Endodermal cell (in vitro differentiated cells): Measurements from ENCODE around the gene RWDD1. TPM values are rescaled to one million over a fixed set of nuclear protein-coding genes. Genes with fewer than 3 reads are reported as not detected.

Experiments
- DNase-seq: peaks from one replicate; pipeline ENCODE4 v3.0.0-alpha.2; 2017
- H3K27ac ChIP-seq: 2 replicates; pipeline ENCODE4 v1.5.1; 2013; ENCODE audit warnings: mild to moderate bottlenecking, low read depth, low read length, moderate library complexity
- H3K27me3 ChIP-seq: 2 replicates; pipeline ENCODE4 v1.6.1; 2013; ENCODE audit warnings: mild to moderate bottlenecking, low read length, moderate library complexity; ENCODE audit not compliant: insufficient read depth, control insufficient read depth, poor library complexity, severe bottlenecking
- H3K36me3 ChIP-seq: 2 replicates; pipeline ENCODE4 v1.7.0; 2013; ENCODE audit warnings: mild to moderate bottlenecking, low read length, moderate library complexity; ENCODE audit not compliant: control insufficient read depth, insufficient read depth
- H3K4me1 ChIP-seq: one replicate; pipeline ENCODE4 v1.7.0; 2013; ENCODE audit warnings: low read length; ENCODE audit not compliant: control insufficient read depth, insufficient read depth
- H3K4me3 ChIP-seq: 2 replicates; pipeline ENCODE4 v1.5.1; 2013; ENCODE audit warnings: mild to moderate bottlenecking, low read length, moderate library complexity
- H3K9ac ChIP-seq: 2 replicates; pipeline ENCODE4 v1.6.1; 2013; ENCODE audit warnings: mild to moderate bottlenecking, low read length, moderate library complexity; ENCODE audit not compliant: poor library complexity, severe bottlenecking; ENCODE audit errors: extremely low read depth
- H3K9me3 ChIP-seq: 2 replicates; pipeline ENCODE4 v1.6.1; 2013; ENCODE audit warnings: mild to moderate bottlenecking, low read length, moderate library complexity; ENCODE audit not compliant: control insufficient read depth
- H3K27ac Mint-ChIP-seq: 2 replicates; pipeline ENCODE4 v1.8.0; 2020; ENCODE audit warnings: mixed read lengths
- H3K27me3 Mint-ChIP-seq: 2 replicates; pipeline ENCODE4 v1.8.0; 2021; ENCODE audit warnings: mild to moderate bottlenecking, mixed read lengths; ENCODE audit not compliant: insufficient read depth
- H3K36me3 Mint-ChIP-seq: 2 replicates; pipeline ENCODE4 v1.8.0; 2020; ENCODE audit warnings: low read depth, mixed read lengths
- H3K4me1 Mint-ChIP-seq: 2 replicates; pipeline ENCODE4 v1.8.0; 2020; ENCODE audit warnings: mixed read lengths
- H3K4me3 Mint-ChIP-seq: 2 replicates; pipeline ENCODE4 v1.8.0; 2020; ENCODE audit warnings: mild to moderate bottlenecking, moderate library complexity, mixed read lengths
- H3K9me3 Mint-ChIP-seq: 2 replicates; pipeline ENCODE4 v1.8.0; 2020; ENCODE audit warnings: mild to moderate bottlenecking, mixed read lengths
- CTCF ChIP-seq: fragments of 200-600 bp; sonication (generic); conservative IDR thresholded peaks from 2 replicates; pipeline ENCODE4 v1.5.0; 2021; ENCODE audit warnings: antibody characterized with exemption, mild to moderate bottlenecking
- WGBS, 2 experiments: methylation state at CpG; one replicate each; pipeline versions ENCODE4 v1.1.5 to v1.1.7; 2013; ENCODE audit warnings: missing lambda C conversion rate in 2 of 2, mixed read lengths in 1 of 2; ENCODE audit not compliant: insufficient coverage in 1 of 2, insufficient read length in 1 of 2; 5-methylcytosine and 5-hydroxymethylcytosine counted together
- total RNA-seq, 2 donors: library from RNA; stranded (reverse); fragmentation: NEBNext Ultra II Directional in 1 of 2; extraction: Animal tissue kit (Norgen Biotek cat#: 25700) in 1 of 2; gene quantifications; 2 replicates in 1 of 2; 3 replicates in 1 of 2; pipeline ENCODE4 v1.2.1, GENCODE V29; 2021

RWDD1 gene
- total RNA-seq, 2 donors from 2014 or later: 35.5 to 35.8 TPM

- Mint-ChIP-seq H3K9me3 (no peaks in the 10 kb centered on the region), H3K36me3 (peaks cover 18% of the 10 kb centered on the region), H3K27me3 (no peaks in the 10 kb centered on the region), H3K4me1 (no peaks in the 10 kb centered on the region), H3K4me3 (no peak overlapping the region), H3K27ac (no peak overlapping the region)
- H3K36me3 ChIP-seq: peaks cover 58% of the 10 kb centered on the region
- H3K27ac ChIP-seq: no peak overlapping the region
- H3K9ac ChIP-seq: no peak overlapping the region
- H3K4me1 ChIP-seq: no peaks in the 10 kb centered on the region
- H3K4me3 ChIP-seq: no peak overlapping the region
- no peaks in the 10 kb centered on the region for H3K27me3 ChIP-seq
- DNase-seq: no peak
- H3K9me3 ChIP-seq: no peaks in the 10 kb centered on the region
- TF ChIP-seq CTCF: no peak
These were observed 7.0 kb downstream of the RWDD1 start for GRCh38 chr6:116578335-116578734.

- Histone ChIP-seq H3K9ac (no peak overlapping the region), H3K27me3 (no peaks in the 10 kb centered on the region), H3K4me3 (no peak overlapping the region), H3K36me3 (peaks cover 60% of the 10 kb centered on the region), H3K27ac (no peak overlapping the region), H3K4me1 (no peaks in the 10 kb centered on the region), H3K9me3 (no peaks in the 10 kb centered on the region)
- no peaks in the 10 kb centered on the region for H3K4me1 Mint-ChIP-seq
- peaks cover 18% of the 10 kb centered on the region for H3K36me3 Mint-ChIP-seq
- no peak for TF ChIP-seq CTCF
- no peaks in the 10 kb centered on the region for H3K27me3 Mint-ChIP-seq
- no peaks in the 10 kb centered on the region for H3K9me3 Mint-ChIP-seq
- no peak overlapping the region for H3K27ac Mint-ChIP-seq
- 100% methylated on average over 1 of the region's 1 CpG; no CpG with 5 or more reads in 1 of the 2 experiments for WGBS, 2 experiments
- DNase-seq: no peak
- no peak overlapping the region for H3K4me3 Mint-ChIP-seq
These were observed 7.8 kb downstream of the RWDD1 start for GRCh38 chr6:116579143-116579542.

GRCh38 chr6:116580198-116580597 is 8.9 kb downstream of the RWDD1 start:
- 87 to 100% methylated on average over 1 to 2 of the region's 2 CpGs for WGBS, 2 experiments
- no peak for DNase-seq
- Mint-ChIP-seq H3K27ac (no peak overlapping the region), H3K9me3 (no peaks in the 10 kb centered on the region), H3K27me3 (no peaks in the 10 kb centered on the region), H3K4me1 (no peaks in the 10 kb centered on the region), H3K4me3 (no peak overlapping the region), H3K36me3 (peaks cover 20% of the 10 kb centered on the region)
- no peak for TF ChIP-seq CTCF
- H3K4me1 ChIP-seq: no peaks in the 10 kb centered on the region
- no peak overlapping the region for H3K27ac ChIP-seq
- H3K27me3 ChIP-seq: no peaks in the 10 kb centered on the region
- H3K9ac ChIP-seq: no peak overlapping the region
- H3K9me3 ChIP-seq: no peaks in the 10 kb centered on the region
- H3K36me3 ChIP-seq: peaks cover 63% of the 10 kb centered on the region
- H3K4me3 ChIP-seq: no peak overlapping the region
